CD4-positive, alpha-beta T cell treated with Interleukin-1 beta for 1 hour (primary cell): ENCODE measurements around the gene AUNIP.

Experiments
- DNase-seq, 2 donors: peaks; one replicate each; pipeline ENCODE4 v3.0.0-alpha.2; 2020 to 2022

Gene AUNIP

GRCh38 chr1:25825605-25826004, 33.7 kb downstream of the AUNIP start:
- DNase-seq, result no peak

- DNase-seq, result no peak
These were observed 37.6 kb downstream of the AUNIP start for GRCh38 chr1:25821630-25822091.

GRCh38 chr1:25821112-25821476, 38.2 kb downstream of the AUNIP start:
- DNase-seq, result no peak

GRCh38 chr1:25820247-25821111, 38.8 kb downstream of the AUNIP start:
- DNase-seq, result peak; percentile 76 to 79

- DNase-seq, result peak; percentile 91 to 93
These were observed 39.6 kb downstream of the AUNIP start, which contains the start of gene MTFR1L for GRCh38 chr1:25819491-25820246. MTFR1L (plus strand) TSS chr1:25819954; CDS start chr1:25823105, 3,151 bp downstream.

- no peak for DNase-seq
These were observed 40.7 kb downstream of the AUNIP start for GRCh38 chr1:25818569-25818968.

- no peak for DNase-seq
These were observed 41.3 kb downstream of the AUNIP start for GRCh38 chr1:25817840-25818501.

- DNase-seq, result no peak
These were observed 43.0 kb downstream of the AUNIP start for GRCh38 chr1:25816112-25816718.

GRCh38 chr1:25815208-25816111, 43.8 kb downstream of the AUNIP start:
- no peak for DNase-seq

GRCh38 chr1:25814549-25815087, 44.6 kb downstream of the AUNIP start:
- DNase-seq, result no peak

- no peak for DNase-seq
These were observed 45.4 kb downstream of the AUNIP start for GRCh38 chr1:25813734-25814471.

- no peak for DNase-seq
These were observed 46.1 kb downstream of the AUNIP start for GRCh38 chr1:25813071-25813733.

- DNase-seq, result no peak
These were observed 47.7 kb downstream of the AUNIP start for GRCh38 chr1:25811384-25812082.

- DNase-seq, result peak; percentile 76 to 80
These were observed 48.6 kb downstream of the AUNIP start for GRCh38 chr1:25810341-25811299.

GRCh38 chr1:25809929-25810328, 49.3 kb downstream of the AUNIP start:
- no peak for DNase-seq

- peak in 1 of 2 donors; percentile 21 for DNase-seq
These were observed 49.9 kb downstream of the AUNIP start for GRCh38 chr1:25809283-25809926.

- no peak for DNase-seq
These were observed 50.6 kb downstream of the AUNIP start for GRCh38 chr1:25808481-25809244.
